GM21390 (cell line): Measurements from ENCODE around the gene TPR.

Experiments used
- ATAC-seq: cut with Tn5 transposase; IDR thresholded peaks from one replicate; pipeline ENCODE4 v1.9.1; 2021; ENCODE audit not compliant: unreplicated experiment

Gene TPR

GRCh38 chr1:186291271-186291670 is 83.8 kb downstream of the TPR start:
- ATAC-seq: no peak

GRCh38 chr1:186289943-186290545 is 85.0 kb downstream of the TPR start:
- no peak for ATAC-seq

- no peak for ATAC-seq
These were observed 88.3 kb downstream of the TPR start for GRCh38 chr1:186286615-186287315.

GRCh38 chr1:186283374-186283773 is 91.7 kb downstream of the TPR start:
- ATAC-seq: peak; percentile 76

GRCh38 chr1:186282466-186282865 is 92.6 kb downstream of the TPR start:
- ATAC-seq: no peak

GRCh38 chr1:186275822-186276221 is 99.2 kb downstream of the TPR start:
- ATAC-seq: no peak

GRCh38 chr1:186272486-186272885 is 102.6 kb downstream of the TPR start:
- no peak for ATAC-seq

- ATAC-seq: no peak
These were observed 104.0 kb downstream of the TPR start for GRCh38 chr1:186271032-186271431.
